ENCODE measurements around the gene TMEM134. TPM values are rescaled to one million over a fixed set of nuclear protein-coding genes. Genes with fewer than 3 reads are reported as not detected.

TMEM134 gene
- total RNA-seq, 2 experiments from 2014 or later = 26.8 to 76.9 TPM

- H3K9me2 ChIP-seq (ENCODE audit: insufficient read depth, low read length) = no peaks in the 10 kb centered on the region
- H3K27ac ChIP-seq (ENCODE audit: low read depth, low read length, poor library complexity, severe bottlenecking) = no peak overlapping the region
- DNase-seq (ENCODE audit: low spot score) = no peak
- H3K9me3 ChIP-seq (ENCODE audit: low read length) = no peaks in the 10 kb centered on the region
- no peaks in the 10 kb centered on the region for H3K79me2 ChIP-seq (ENCODE audit: insufficient read depth, low read depth, low read length)
- H3K4me2 ChIP-seq (ENCODE audit: low read length) = no peak overlapping the region
- peaks cover 34% of the 10 kb centered on the region; the same call in 1 of the 2 replicates for H3K36me3 ChIP-seq (ENCODE audit: insufficient read depth, low read length)
- H4K20me1 ChIP-seq (ENCODE audit: insufficient read depth, low read length) = no peaks in the 10 kb centered on the region
- no peaks in the 10 kb centered on the region for H3K4me1 ChIP-seq (ENCODE audit: insufficient read depth, low read length, poor library complexity, severe bottlenecking)
- H3K4me3 ChIP-seq (ENCODE audit: low read depth, low read length, poor library complexity, severe bottlenecking) = no peak overlapping the region
- ChIA-PET POLR2A (no interaction called here), CTCF (ENCODE audit: unreplicated experiment) (interaction anchor here (0.6 kb wide), 1 partner anchor 550 kb away, joined by 4 read pairs; no protein-coding TSS in a partner anchor)
- H2AFZ ChIP-seq (ENCODE audit: low read length) = no peak overlapping the region
- intact Hi-C loops (cut with micrococcal nuclease; ENCODE audit: unreplicated experiment) = no loop called here
- no TSS peak for BruUV-seq (replicated peaks)
- TF ChIP-seq EZH2phosphoT487 (IDR thresholded peaks at IDR 0.05; ENCODE audit: borderline replicate concordance, low read depth, low read length) = no peak
- TF ChIP-seq CTCF (conservative IDR thresholded peaks at IDR 0.05; ENCODE audit: low read length) = no peak
Measured at GRCh38 chr11:67496113-67496512, 27.1 kb upstream of the TMEM134 start.

GRCh38 chr11:67495234-67496005 lies 26.4 kb upstream of the TMEM134 start:
- H3K36me3 ChIP-seq (ENCODE audit: insufficient read depth, low read length) = peaks cover 35% of the 10 kb centered on the region; the same call in 1 of the 2 replicates
- H3K4me1 ChIP-seq (ENCODE audit: insufficient read depth, low read length, poor library complexity, severe bottlenecking) = no peaks in the 10 kb centered on the region
- no peaks in the 10 kb centered on the region for H3K9me3 ChIP-seq (ENCODE audit: low read length)
- CTCF ChIA-PET (ENCODE audit: unreplicated experiment) = no interaction called here
- intact Hi-C loops (cut with micrococcal nuclease; ENCODE audit: unreplicated experiment) = no loop called here
- no peaks in the 10 kb centered on the region for H4K20me1 ChIP-seq (ENCODE audit: insufficient read depth, low read length)
- H3K27ac ChIP-seq (ENCODE audit: low read depth, low read length, poor library complexity, severe bottlenecking) = no peak overlapping the region
- TF ChIP-seq CTCF (conservative IDR thresholded peaks at IDR 0.05; ENCODE audit: low read length) (no peak), EZH2phosphoT487 (IDR thresholded peaks at IDR 0.05; ENCODE audit: borderline replicate concordance, low read depth, low read length) (no peak)
- BruUV-seq (replicated peaks) = no TSS peak
- H3K79me2 ChIP-seq (ENCODE audit: insufficient read depth, low read depth, low read length) = no peaks in the 10 kb centered on the region
- no peak overlapping the region for H2AFZ ChIP-seq (ENCODE audit: low read length)
- H3K4me2 ChIP-seq (ENCODE audit: low read length) = no peak overlapping the region
- no peak overlapping the region for H3K4me3 ChIP-seq (ENCODE audit: low read depth, low read length, poor library complexity, severe bottlenecking)
- POLR2A ChIA-PET = no interaction called here
- no peaks in the 10 kb centered on the region for H3K9me2 ChIP-seq (ENCODE audit: insufficient read depth, low read length)
- no peak for DNase-seq (ENCODE audit: low spot score)

Measured in OCI-LY7 (cell line).